ENCODE results near the gene TP53I13.
A peak's percentile ranks its signal among the peaks of the same experiment; 100 is the strongest.

The TP53I13 gene

DNA sequence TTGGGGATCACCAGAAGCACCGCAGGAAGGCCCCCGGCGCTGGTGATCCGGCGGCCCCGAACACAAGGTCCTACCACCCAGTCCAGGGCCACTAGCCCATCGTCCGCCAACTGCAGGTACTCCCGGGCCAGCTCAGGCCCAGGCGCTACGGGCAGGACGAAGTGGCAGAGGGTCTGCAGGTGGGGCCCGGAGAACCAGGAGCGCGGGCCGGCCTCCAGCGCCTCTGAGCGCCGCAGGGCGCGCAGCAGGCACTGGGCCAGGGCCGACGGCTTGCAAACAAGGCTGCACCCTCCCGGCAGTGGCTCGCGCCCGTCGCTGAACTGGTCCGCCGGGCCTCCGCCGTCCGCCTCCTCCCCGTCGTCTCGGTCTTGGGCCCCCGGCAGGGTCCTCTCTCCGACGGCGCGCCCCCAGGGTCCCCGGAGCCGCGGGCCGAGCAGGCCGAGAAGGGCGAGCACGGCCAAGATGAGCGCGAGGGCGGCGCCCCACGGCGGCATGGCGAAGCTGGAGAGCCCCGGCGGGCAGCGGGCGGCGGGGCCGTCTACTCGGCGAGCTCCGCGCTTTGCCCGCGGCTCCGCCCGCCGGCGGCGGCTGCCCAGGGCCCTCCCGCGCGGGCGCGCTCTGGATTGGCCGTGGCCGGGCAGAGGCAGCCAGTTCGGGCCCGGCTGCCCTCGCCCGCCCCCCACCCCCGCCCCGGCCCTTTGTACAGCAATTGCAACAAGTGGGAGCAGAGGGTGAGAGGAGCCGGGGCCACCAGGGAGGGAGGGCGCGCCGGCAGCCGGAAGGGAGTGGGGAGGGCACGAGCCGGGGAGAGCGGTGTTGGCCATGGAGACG is 1.8 kb upstream of the TP53I13 start, which contains the start of gene ABHD15 (continued):
- TF ChIP-seq, protein P1, sequence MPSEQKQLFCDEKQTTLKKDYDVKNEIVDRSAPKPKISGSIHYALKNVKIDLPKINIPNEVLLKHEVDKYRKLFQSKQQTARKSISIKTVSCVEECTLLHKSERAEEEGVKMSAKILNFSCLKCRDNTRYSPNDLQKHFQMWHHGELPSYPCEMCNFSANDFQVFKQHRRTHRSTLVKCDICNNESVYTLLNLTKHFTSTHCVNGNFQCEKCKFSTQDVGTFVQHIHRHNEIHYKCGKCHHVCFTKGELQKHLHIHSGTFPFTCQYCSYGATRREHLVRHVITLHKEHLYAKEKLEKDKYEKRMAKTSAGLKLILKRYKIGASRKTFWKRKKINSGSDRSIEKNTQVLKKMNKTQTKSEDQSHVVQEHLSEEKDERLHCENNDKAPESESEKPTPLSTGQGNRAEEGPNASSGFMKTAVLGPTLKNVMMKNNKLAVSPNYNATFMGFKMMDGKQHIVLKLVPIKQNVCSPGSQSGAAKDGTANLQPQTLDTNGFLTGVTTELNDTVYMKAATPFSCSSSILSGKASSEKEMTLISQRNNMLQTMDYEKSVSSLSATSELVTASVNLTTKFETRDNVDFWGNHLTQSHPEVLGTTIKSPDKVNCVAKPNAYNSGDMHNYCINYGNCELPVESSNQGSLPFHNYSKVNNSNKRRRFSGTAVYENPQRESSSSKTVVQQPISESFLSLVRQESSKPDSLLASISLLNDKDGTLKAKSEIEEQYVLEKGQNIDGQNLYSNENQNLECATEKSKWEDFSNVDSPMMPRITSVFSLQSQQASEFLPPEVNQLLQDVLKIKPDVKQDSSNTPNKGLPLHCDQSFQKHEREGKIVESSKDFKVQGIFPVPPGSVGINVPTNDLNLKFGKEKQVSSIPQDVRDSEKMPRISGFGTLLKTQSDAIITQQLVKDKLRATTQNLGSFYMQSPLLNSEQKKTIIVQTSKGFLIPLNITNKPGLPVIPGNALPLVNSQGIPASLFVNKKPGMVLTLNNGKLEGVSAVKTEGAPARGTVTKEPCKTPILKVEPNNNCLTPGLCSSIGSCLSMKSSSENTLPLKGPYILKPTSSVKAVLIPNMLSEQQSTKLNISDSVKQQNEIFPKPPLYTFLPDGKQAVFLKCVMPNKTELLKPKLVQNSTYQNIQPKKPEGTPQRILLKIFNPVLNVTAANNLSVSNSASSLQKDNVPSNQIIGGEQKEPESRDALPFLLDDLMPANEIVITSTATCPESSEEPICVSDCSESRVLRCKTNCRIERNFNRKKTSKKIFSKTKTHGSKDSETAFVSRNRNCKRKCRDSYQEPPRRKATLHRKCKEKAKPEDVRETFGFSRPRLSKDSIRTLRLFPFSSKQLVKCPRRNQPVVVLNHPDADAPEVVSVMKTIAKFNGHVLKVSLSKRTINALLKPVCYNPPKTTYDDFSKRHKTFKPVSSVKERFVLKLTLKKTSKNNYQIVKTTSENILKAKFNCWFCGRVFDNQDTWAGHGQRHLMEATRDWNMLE (tag by site-specific recombination; conservative IDR thresholded peaks at IDR 0.05; ENCODE audit: low read depth): no peak
- TF ChIP-seq ZNF2 (tag by site-specific recombination; IDR thresholded peaks at IDR 0.05) (peak; percentile 34; the same call in 1 of the 2 replicates), ZNF423 (tag by site-specific recombination; IDR thresholded peaks at IDR 0.05) (0 out of 2 replicates have a peak, but pooled peaks have one; percentile 13), OSR2 (tag by site-specific recombination; IDR thresholded peaks at IDR 0.05) (no peak), SP2 (tag by site-specific recombination; IDR thresholded peaks at IDR 0.05) (peak; percentile 70), ZNF112 (tag by site-specific recombination; IDR thresholded peaks at IDR 0.05) (no peak), SCRT1 (tag by site-specific recombination; IDR thresholded peaks at IDR 0.05; ENCODE audit: borderline replicate concordance) (peak; percentile 90), GLIS2 (tag by site-specific recombination; IDR thresholded peaks at IDR 0.05) (peak; percentile 70), EGR2 (tag by site-specific recombination; IDR thresholded peaks at IDR 0.05; ENCODE audit: low read depth) (peak; percentile 39; the same call in 1 of the 2 replicates)

DNA sequence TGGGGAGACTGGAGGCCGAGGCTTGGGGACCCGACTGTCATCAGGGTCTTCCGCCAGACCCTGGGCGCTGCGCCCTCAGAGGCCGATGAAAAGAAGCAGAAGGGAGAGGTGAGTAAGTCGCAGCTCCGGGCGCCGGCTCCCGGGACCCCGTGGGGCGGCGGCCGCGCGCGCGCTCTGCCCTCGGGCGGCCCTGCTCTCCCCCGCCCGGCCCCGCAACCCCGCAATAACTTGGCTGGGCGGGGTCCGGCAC is 1.3 kb upstream of the TP53I13 start:
- Histone ChIP-seq H3K4me3 (ENCODE audit: low read depth, low read length) (peak overlapping the region; percentile 61), H3K9me3 (ENCODE audit: control insufficient read depth, insufficient read depth, low read depth, low read length) (no peaks in the 10 kb centered on the region), H3K27ac (ENCODE audit: extremely low read depth, low read depth, low read length) (peak overlapping the region; percentile 87), H3K36me3 (ENCODE audit: control insufficient read depth in 2 of 2, insufficient read depth in 1 of 2, low read length in 2 of 2) (peaks cover 7 to 24% of the 10 kb centered on the region in 2 experiments), H3K4me1 (ENCODE audit: control insufficient read depth, insufficient read depth, low read length) (peaks cover 13% of the 10 kb centered on the region)
- TF ChIP-seq ZIC2 (tag by site-specific recombination; IDR thresholded peaks at IDR 0.05) (no peak), ZSCAN30 (tag by site-specific recombination; IDR thresholded peaks at IDR 0.05) (0 out of 2 replicates have a peak, but pooled peaks have one; percentile 17), ZSCAN23 (tag by site-specific recombination; IDR thresholded peaks at IDR 0.05) (no peak), KLF1 (tag by site-specific recombination; IDR thresholded peaks at IDR 0.05) (peak; percentile 56)
- POLR2A ChIA-PET: interaction anchor here (0.9 to 4.6 kb wide), 6 partner anchors 10 to 364 kb away, joined by 3 to 28 read pairs (median 5); partner anchors contain the start of gene ANKRD13B
- CTCF ChIA-PET: interaction anchor here (0.6 to 4.6 kb wide), 9 partner anchors 14 to 1562 kb away, joined by 3 to 29 read pairs (median 4); partner anchors contain the start of gene ANKRD13B

DNA sequence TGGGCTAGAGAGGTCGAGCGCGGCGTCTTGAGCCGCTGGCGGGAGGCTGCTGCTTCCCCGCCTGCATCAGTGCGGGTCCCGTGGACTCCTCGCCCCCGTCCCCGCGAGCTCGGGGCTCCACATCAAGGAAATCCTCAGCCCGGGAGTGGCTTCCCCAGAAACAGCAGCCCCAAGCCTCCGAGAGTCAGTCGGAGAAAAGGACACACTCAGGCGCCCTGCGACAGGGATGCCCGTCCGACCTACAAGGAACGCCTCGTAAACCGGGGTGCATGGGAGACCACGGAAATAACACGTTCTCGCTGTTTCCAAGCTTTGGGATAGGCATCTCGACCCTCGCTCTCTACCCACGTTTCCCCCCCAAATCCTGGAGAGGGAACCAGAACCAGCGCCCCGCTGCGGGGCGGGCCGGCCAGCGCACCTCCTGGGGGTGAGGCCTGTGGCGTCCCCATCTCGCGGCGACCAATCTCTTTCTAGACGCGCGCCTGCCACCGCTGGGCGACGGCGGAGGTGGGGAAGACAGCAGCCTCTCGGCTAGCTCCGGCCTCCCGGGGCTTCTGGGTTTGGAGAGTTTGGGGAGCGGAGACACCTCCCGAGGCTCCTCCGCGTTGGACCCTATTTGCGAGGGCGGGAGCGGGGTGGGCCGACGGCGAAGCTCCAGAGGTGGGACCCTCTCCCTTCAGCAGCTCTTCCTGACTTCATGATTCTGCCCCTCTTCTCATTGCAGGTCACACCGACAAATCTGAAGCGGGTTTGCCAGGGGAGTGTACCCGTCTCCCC is 759 bp upstream of the TP53I13 start:
- Histone ChIP-seq H3K27ac (ENCODE audit: extremely low read depth, low read depth, low read length) (peak overlapping the region; percentile 87), H3K4me3 (ENCODE audit: low read depth, low read length) (peak overlapping the region; percentile 61), H3K36me3 (ENCODE audit: control insufficient read depth in 2 of 2, insufficient read depth in 1 of 2, low read length in 2 of 2) (peaks cover 5 to 23% of the 10 kb centered on the region in 2 experiments), H3K9me3 (ENCODE audit: control insufficient read depth, insufficient read depth, low read depth, low read length) (no peaks in the 10 kb centered on the region), H3K4me1 (ENCODE audit: control insufficient read depth, insufficient read depth, low read length) (peaks cover 13% of the 10 kb centered on the region)
- CTCF ChIA-PET: interaction anchor here (0.6 to 4.6 kb wide), 7 partner anchors 13 to 769 kb away, joined by 3 to 29 read pairs (median 9); partner anchors contain the start of gene ANKRD13B
- POLR2A ChIA-PET: interaction anchor here (0.6 to 4.6 kb wide), 12 partner anchors 8 to 364 kb away, joined by 3 to 28 read pairs (median 4); partner anchors contain the start of genes ANKRD13B, GIT1, NUFIP2 and TAOK1
- TF ChIP-seq GLI4 (tag by site-specific recombination; IDR thresholded peaks at IDR 0.05) (no peak), ZNF423 (tag by site-specific recombination; IDR thresholded peaks at IDR 0.05) (peak; percentile 63), YY1 (tag by site-specific recombination; IDR thresholded peaks at IDR 0.05) (no peak), ZIC2 (tag by site-specific recombination; IDR thresholded peaks at IDR 0.05) (peak; percentile 90), ZNF629 (tag by site-specific recombination; IDR thresholded peaks at IDR 0.05) (peak; percentile 66)
- TF ChIP-seq, protein P2, sequence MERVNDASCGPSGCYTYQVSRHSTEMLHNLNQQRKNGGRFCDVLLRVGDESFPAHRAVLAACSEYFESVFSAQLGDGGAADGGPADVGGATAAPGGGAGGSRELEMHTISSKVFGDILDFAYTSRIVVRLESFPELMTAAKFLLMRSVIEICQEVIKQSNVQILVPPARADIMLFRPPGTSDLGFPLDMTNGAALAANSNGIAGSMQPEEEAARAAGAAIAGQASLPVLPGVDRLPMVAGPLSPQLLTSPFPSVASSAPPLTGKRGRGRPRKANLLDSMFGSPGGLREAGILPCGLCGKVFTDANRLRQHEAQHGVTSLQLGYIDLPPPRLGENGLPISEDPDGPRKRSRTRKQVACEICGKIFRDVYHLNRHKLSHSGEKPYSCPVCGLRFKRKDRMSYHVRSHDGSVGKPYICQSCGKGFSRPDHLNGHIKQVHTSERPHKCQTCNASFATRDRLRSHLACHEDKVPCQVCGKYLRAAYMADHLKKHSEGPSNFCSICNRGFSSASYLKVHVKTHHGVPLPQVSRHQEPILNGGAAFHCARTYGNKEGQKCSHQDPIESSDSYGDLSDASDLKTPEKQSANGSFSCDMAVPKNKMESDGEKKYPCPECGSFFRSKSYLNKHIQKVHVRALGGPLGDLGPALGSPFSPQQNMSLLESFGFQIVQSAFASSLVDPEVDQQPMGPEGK (tag by site-specific recombination; IDR thresholded peaks at IDR 0.05): peak; percentile 59
- TF ChIP-seq, protein P3, sequence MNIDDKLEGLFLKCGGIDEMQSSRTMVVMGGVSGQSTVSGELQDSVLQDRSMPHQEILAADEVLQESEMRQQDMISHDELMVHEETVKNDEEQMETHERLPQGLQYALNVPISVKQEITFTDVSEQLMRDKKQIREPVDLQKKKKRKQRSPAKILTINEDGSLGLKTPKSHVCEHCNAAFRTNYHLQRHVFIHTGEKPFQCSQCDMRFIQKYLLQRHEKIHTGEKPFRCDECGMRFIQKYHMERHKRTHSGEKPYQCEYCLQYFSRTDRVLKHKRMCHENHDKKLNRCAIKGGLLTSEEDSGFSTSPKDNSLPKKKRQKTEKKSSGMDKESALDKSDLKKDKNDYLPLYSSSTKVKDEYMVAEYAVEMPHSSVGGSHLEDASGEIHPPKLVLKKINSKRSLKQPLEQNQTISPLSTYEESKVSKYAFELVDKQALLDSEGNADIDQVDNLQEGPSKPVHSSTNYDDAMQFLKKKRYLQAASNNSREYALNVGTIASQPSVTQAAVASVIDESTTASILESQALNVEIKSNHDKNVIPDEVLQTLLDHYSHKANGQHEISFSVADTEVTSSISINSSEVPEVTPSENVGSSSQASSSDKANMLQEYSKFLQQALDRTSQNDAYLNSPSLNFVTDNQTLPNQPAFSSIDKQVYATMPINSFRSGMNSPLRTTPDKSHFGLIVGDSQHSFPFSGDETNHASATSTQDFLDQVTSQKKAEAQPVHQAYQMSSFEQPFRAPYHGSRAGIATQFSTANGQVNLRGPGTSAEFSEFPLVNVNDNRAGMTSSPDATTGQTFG (tag by site-specific recombination; IDR thresholded peaks at IDR 0.05; ENCODE audit: borderline replicate concordance): no peak
- TF ChIP-seq, protein P4, sequence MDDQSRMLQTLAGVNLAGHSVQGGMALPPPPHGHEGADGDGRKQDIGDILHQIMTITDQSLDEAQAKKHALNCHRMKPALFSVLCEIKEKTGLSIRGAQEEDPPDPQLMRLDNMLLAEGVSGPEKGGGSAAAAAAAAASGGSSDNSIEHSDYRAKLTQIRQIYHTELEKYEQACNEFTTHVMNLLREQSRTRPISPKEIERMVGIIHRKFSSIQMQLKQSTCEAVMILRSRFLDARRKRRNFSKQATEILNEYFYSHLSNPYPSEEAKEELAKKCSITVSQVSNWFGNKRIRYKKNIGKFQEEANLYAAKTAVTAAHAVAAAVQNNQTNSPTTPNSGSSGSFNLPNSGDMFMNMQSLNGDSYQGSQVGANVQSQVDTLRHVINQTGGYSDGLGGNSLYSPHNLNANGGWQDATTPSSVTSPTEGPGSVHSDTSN (CRISPR knock-in tag; IDR thresholded peaks at IDR 0.05): peak; percentile 18; the same call in 1 of the 2 replicates

All from HEK293 (cell line).